ENCODE data around the gene MDC1. TPM values are rescaled to one million over a fixed set of nuclear protein-coding genes. Genes with fewer than 3 reads are reported as not detected.

MDC1 gene
- total and polyA plus RNA-seq, 2 donors (not counting 3 experiments of a cell fraction or from before 2014, with no cell fraction given), result 16.8 to 42.3 TPM

GRCh38 chr6:30720738-30721197 is 3.7 kb upstream of the MDC1 start:
- H3K27me3 ChIP-seq (ENCODE audit: control insufficient read depth in 2 of 2, insufficient read depth in 2 of 2, low read length in 2 of 2), result no peaks in the 10 kb centered on the region
- H2AFZ ChIP-seq (ENCODE audit: low read depth, low read length), result no peak overlapping the region
- ChIA-PET CTCF (interaction anchor here (0.8 to 9.2 kb wide), 10 partner anchors 11 to 367 kb away, joined by 3 to 296 read pairs (median 6); partner anchors contain the start of gene DHX16), POLR2A (interaction anchor here (0.6 to 3.0 kb wide), 7 partner anchors 24 to 97 kb away, joined by 3 to 34 read pairs (median 3); partner anchors contain the start of genes IER3 and NRM)
- H3K4me1 ChIP-seq (ENCODE audit: control insufficient read depth, extremely low read depth, insufficient read depth, low read length), result peaks cover 44% of the 10 kb centered on the region
- no peak overlapping the region for H3K4me2 ChIP-seq (ENCODE audit: insufficient read depth, low read length)
- peak overlapping the region; percentile 100 for H3K9ac ChIP-seq (replicated peaks; ENCODE audit: extremely low read depth, insufficient read depth, low read length)
- H3K4me3 ChIP-seq (replicated peaks in 1 of 3; ENCODE audit: insufficient read depth in 1 of 3, low read depth in 1 of 3, low read length in 3 of 3), result peak overlapping the region; percentile 94 to 99 (median 99)
- TF ChIP-seq POLR2AphosphoS5 (IDR thresholded peaks at IDR 0.05; ENCODE audit: insufficient read depth, low read depth, low read length) (no peak), MYC (IDR thresholded peaks at IDR 0.05; ENCODE audit: low read depth, low read length) (peak; percentile 71), GATA2 (IDR thresholded peaks at IDR 0.05; ENCODE audit: insufficient read depth, insufficient read length, low read depth, low read length) (no peak)
- H3K36me3 ChIP-seq (ENCODE audit: control insufficient read depth in 2 of 2, extremely low read depth in 1 of 2, insufficient read depth in 2 of 2, low read length in 2 of 2), result peaks cover 16 to 30% of the 10 kb centered on the region in 2 experiments
- no peaks in the 10 kb centered on the region for H3K9me3 ChIP-seq (replicated peaks; ENCODE audit: control insufficient read depth, insufficient read depth, low read length)
- intact Hi-C loops (cut with micrococcal nuclease), result loop anchor here (1.0 to 2.0 kb wide), 4 partner anchors 22 to 238 kb away; partner anchors contain the start of genes C6orf136 and FLOT1
- H4K20me1 ChIP-seq (replicated peaks; ENCODE audit: control insufficient read depth, extremely low read depth, insufficient read depth, low read length), result peaks cover 7% of the 10 kb centered on the region
- peak overlapping the region; percentile 94 for H3K27ac ChIP-seq (ENCODE audit: insufficient read depth, low read depth, low read length)
- FAIRE-seq, result no peak
- dilution Hi-C loops (cut with MboI; ENCODE audit: extremely low pct_ligation_motif_present, low sequenced_read_pairs), result no loop called here
- H3K79me2 ChIP-seq (ENCODE audit: control insufficient read depth, insufficient read depth, low read length), result peaks cover 65% of the 10 kb centered on the region
- DNase-seq (ENCODE audit: low read depth, low spot score), result peak; percentile 56
- BruUV-seq (replicated peaks), result TSS peak; percentile 32
- H3K9me1 ChIP-seq (replicated peaks; ENCODE audit: control insufficient read depth, extremely low read depth, insufficient read depth, low read length), result no peaks in the 10 kb centered on the region

GRCh38 chr6:30719791-30720737 is 3.0 kb upstream of the MDC1 start, which contains the start of gene TUBB:
TSS of gene TUBB (plus strand) at chr6:30720352. CDS start at chr6:30720507, 155 bp downstream.
- Histone ChIP-seq H2AFZ (ENCODE audit: low read depth, low read length) (no peak within 1 kb of the TSS), H3K4me1 (ENCODE audit: control insufficient read depth, extremely low read depth, insufficient read depth, low read length) (peaks cover 44% of the 10 kb centered on the region), H3K4me2 (ENCODE audit: insufficient read depth, low read length) (peak within 1 kb of the TSS; percentile 86), H4K20me1 (replicated peaks; ENCODE audit: control insufficient read depth, extremely low read depth, insufficient read depth, low read length) (peaks cover 3% of the 10 kb centered on the region), H3K79me2 (ENCODE audit: control insufficient read depth, insufficient read depth, low read length) (peaks cover 63% of the 10 kb centered on the region), H3K9ac (replicated peaks; ENCODE audit: extremely low read depth, insufficient read depth, low read length) (peak within 1 kb of the TSS; percentile 100), H3K9me1 (replicated peaks; ENCODE audit: control insufficient read depth, extremely low read depth, insufficient read depth, low read length) (no peaks in the 10 kb centered on the region), H3K27ac (ENCODE audit: insufficient read depth, low read depth, low read length) (peak within 1 kb of the TSS; percentile 94), H3K4me3 (replicated peaks in 1 of 3; ENCODE audit: insufficient read depth in 1 of 3, low read depth in 1 of 3, low read length in 3 of 3) (peak within 1 kb of the TSS; percentile 94 to 99 (median 99)), H3K36me3 (ENCODE audit: control insufficient read depth in 2 of 2, extremely low read depth in 1 of 2, insufficient read depth in 2 of 2, low read length in 2 of 2) (peaks cover 10 to 24% of the 10 kb centered on the region in 2 experiments), H3K27me3 (ENCODE audit: control insufficient read depth in 2 of 2, insufficient read depth in 2 of 2, low read length in 2 of 2) (no peaks in the 10 kb centered on the region), H3K9me3 (replicated peaks; ENCODE audit: control insufficient read depth, insufficient read depth, low read length) (no peaks in the 10 kb centered on the region)
- dilution Hi-C loops (cut with MboI; ENCODE audit: extremely low pct_ligation_motif_present, low sequenced_read_pairs) (no loop called here), intact Hi-C loops (cut with micrococcal nuclease) (loop anchor here (2.0 kb wide), 2 partner anchors 73 to 237 kb away; partner anchors contain the start of gene C6orf136)
- FAIRE-seq (peak; percentile 83), DNase-seq (ENCODE audit: low read depth, low spot score) (peak; percentile 98)
- TF ChIP-seq POLR2A (IDR thresholded peaks at IDR 0.05; ENCODE audit: low read depth, low read length) (peak; percentile 93), GATA2 (IDR thresholded peaks at IDR 0.05; ENCODE audit: insufficient read depth, insufficient read length, low read depth, low read length) (no peak), MYC (IDR thresholded peaks at IDR 0.05; ENCODE audit: low read depth, low read length) (no peak), JUN (IDR thresholded peaks at IDR 0.05; ENCODE audit: borderline replicate concordance, insufficient read depth, insufficient read length, low read depth) (no peak), MAX (IDR thresholded peaks at IDR 0.05; ENCODE audit: insufficient read depth, insufficient read length) (peak; percentile 46), EZH2 (IDR thresholded peaks at IDR 0.05; ENCODE audit: borderline replicate concordance, low read depth, low read length, severe bottlenecking) (no peak), POLR2AphosphoS5 (IDR thresholded peaks at IDR 0.05; ENCODE audit: insufficient read depth, low read depth, low read length) (peak; percentile 96)
- ChIA-PET POLR2A (interaction anchor here (0.6 to 3.0 kb wide), 3 partner anchors 30 to 89 kb away, joined by 3 to 34 read pairs (median 4); no protein-coding TSS in a partner anchor), CTCF (interaction anchor here (1.2 to 9.2 kb wide), 8 partner anchors 11 to 367 kb away, joined by 4 to 296 read pairs (median 6); no protein-coding TSS in a partner anchor)
- TSS peak; percentile 25 for BruUV-seq (replicated peaks)

Measured in endothelial cell of umbilical vein (primary cell).